HG02571 (cell line): ENCODE results near the gene THSD7B.

ENCODE experiments used
- ATAC-seq: cut with Tn5 transposase; IDR thresholded peaks from one replicate; pipeline ENCODE4 v1.9.1; 2021; ENCODE audit warnings: mild to moderate bottlenecking, moderate library complexity; ENCODE audit not compliant: unreplicated experiment

The THSD7B gene

GRCh38 chr2:137339051-137339450, 573.7 kb downstream of the THSD7B start:
- no peak for ATAC-seq

DNA sequence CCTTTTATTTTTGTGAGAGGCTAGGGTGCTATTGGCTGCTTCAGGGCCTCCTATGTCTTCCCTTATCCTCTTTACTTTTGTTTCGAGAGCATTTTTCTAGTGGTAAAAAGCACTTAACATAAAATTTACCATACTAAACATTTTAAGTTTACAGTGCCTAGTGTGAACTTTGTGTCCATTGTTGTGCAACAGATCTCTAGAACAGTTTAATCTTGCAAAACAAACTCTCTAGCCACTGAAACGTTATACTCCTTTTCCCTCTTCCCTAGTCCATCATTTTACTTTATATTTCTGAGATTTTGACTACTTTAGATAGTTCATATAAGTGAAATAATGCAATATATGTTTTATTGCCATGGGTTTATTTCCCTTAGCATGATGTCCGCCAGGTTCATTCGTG, 580.6 kb downstream of the THSD7B start:
- no peak for ATAC-seq

- no peak for ATAC-seq
Observed at GRCh38 chr2:137348301-137348700, 583.0 kb downstream of the THSD7B start.

DNA sequence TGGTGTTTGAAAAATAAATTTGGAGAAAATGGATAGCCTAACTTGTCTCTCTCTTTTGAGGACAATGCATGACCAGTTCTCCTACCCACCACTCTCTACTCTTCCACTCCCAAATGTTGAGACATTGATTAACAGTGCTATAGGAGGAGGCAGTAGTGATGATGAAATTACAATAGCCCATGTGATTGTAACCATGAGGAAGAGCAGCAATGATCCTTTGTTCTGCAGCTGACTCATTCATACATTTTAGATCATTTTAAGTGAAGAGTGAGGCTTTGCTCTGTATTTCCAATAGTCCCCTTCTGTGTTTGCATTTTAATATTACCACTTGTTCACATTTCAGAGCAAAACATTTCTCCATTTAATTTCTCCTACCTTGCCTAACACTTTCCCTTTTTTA, 592.3 kb downstream of the THSD7B start:
- no peak for ATAC-seq

GRCh38 chr2:137367361-137367760, 602.0 kb downstream of the THSD7B start:
- ATAC-seq: no peak

DNA sequence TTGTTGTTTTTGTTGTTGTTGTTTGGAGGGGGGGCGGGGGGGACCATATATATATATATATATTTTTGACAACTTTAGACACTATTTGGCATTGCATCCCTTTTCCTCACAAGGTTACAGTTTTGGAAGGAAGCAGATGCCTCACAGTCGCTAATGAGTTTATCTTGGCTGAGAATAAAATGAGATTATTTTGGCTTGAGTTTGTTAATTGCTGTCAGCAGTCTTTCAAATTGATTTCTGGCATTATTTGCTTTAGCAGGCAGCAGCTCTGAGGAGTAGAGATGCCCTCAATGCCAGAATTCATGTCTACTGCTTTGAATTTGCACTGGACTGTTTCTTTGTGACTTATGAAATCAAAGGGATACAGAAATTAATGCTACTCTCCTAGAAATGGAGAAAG, 603.8 kb downstream of the THSD7B start:
- no peak for ATAC-seq

DNA sequence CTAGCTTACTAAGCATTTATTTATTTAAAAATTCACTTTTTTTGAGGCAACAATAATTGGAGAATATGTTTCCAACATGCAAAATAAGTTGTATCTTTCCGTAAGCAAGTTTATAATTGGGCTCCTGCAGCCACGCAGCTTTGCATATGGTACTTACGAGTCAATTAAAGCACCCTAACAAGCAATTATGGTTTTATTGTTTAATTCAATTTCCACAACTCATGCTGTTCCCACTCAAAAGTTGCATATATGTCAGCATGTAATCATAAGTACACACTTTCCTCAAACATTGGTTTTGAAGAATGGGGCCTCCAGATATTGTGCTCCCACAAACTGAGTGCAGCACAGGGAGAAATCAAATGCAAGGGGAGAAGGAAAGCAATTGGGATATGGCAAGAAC, 613.8 kb downstream of the THSD7B start:
- no peak for ATAC-seq

- no peak for ATAC-seq
Observed at GRCh38 chr2:137380610-137381009, 615.3 kb downstream of the THSD7B start.

- no peak for ATAC-seq
Observed at GRCh38 chr2:137381731-137382130, 616.4 kb downstream of the THSD7B start.

- ATAC-seq: no peak
Observed at GRCh38 chr2:137383391-137383790, 618.0 kb downstream of the THSD7B start.

- no peak for ATAC-seq
Observed at GRCh38 chr2:137387044-137387443, 621.7 kb downstream of the THSD7B start.

DNA sequence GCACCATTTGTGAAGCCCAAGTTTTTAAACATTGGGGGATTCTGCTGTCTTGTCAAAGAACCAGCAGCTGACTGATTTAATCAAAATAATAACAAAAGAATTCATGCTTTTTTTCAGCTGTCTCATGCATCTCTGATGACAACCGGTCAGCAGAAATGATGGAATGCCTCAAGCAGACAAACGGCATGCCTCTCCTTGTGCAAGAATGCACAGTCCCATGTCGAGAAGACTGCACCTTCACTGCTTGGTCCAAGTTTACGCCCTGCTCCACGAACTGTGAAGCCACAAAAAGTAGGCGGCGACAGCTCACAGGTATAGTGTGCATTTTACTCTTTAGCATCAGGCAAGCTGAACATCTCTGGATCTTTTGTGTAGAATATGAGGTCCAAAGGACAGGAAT, 640.2 kb downstream of the THSD7B start:
- no peak for ATAC-seq

GRCh38 chr2:137411585-137411984, 646.2 kb downstream of the THSD7B start:
- ATAC-seq: no peak

DNA sequence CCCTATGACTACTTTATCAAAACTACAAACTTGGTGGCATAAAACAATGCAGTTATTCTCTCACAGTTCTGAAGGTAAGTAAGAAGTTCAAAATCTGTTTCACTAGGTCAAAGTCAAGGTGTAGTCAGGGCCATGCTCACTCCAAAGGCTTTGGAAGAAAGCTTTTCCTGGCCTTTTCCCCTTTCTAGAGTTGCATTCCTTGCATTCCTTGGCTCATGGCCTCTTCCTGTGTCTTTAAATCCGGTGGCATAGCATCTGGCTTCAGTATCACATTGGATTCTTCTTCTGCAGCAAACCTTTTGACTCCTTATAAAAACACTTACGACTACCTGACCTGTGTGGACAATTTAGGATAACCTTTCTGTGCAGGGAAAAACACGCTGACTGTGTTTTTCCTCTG, 655.4 kb downstream of the THSD7B start:
- no peak for ATAC-seq

DNA sequence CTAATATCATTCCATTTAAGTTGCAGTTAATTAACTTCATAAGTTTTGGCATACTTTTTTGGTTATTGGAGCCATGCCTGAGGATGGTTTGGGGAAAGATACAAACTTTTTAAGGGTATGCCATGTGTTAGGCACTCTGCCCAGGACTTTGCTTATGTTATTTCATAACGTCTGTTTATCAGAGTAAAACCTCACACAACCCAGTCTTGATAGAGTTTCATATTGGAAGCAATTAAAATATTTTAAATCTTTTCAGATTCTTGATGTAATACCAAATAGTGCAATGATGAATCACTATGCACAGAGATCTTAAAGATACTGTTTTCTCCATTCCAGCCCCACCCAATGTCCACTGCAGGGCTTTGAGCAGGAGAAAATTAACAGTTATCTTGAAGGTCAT, 669.8 kb downstream of the THSD7B start:
- ATAC-seq: no peak

DNA sequence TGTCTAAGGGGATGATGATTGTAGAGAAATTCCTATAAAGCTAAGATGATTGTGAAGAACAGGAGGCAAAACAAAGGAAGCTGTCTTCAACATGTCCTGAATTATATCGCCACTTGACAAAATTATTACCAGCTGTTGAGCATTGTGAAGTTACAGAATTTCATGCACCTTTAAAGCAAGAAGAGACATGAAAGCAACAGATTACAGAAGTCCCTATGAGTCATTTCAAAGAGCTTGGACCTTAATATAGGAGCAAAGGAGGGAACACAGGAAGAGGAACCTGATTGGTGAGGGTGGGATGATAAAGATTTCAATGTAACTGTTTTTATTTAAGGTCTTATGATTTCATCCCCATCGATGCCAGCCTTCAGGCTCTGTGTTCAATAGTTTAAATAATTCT, 672.0 kb downstream of the THSD7B start:
- ATAC-seq: no peak

GRCh38 chr2:137444970-137445369, 679.6 kb downstream of the THSD7B start:
- no peak for ATAC-seq

DNA sequence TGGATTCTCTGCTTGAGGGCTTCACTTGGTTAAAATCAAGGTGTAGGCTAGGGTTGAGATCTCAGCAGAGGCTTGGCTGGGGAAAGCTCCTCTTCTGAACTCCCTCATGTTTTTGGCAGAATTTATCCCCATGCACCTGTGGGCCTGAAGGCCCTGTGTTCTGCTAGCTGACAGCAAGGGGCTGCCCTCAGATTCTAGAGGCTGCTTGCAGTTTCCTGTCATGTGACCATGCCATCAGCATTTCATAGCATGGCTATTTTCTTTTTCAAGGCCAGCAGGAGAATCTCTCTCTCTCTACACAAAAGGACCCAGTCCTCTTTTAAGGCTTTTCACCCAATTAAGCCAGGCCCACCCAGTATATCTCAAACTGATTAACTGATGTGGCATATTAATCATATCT, 684.1 kb downstream of the THSD7B start:
- ATAC-seq: no peak

GRCh38 chr2:137454886-137455285, 689.5 kb downstream of the THSD7B start:
- ATAC-seq: no peak

GRCh38 chr2:137467246-137467862, 702.0 kb downstream of the THSD7B start:
- ATAC-seq: peak; percentile 75

DNA sequence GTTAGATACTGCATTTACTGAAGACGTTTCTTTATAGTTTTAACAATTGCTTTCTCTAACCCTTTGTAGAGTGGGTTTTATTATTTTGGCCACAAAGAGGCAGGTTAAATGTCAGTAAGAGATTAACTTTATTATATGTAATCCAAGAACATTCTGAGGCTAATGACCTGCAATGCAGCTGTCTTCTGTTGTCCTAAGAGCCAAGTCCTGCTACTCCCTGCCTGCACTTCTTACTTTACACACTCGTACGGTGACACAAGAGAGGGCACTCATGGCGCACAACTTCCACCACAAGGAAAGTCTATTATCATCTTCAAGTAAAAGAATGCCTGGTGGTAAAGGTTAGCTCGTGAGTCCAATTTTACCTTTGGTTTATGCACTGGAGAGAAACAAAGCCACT, 727.9 kb downstream of the THSD7B start:
- no peak for ATAC-seq

GRCh38 chr2:137500599-137500998, 735.3 kb downstream of the THSD7B start:
- ATAC-seq: no peak

- ATAC-seq: no peak
Observed at GRCh38 chr2:137507237-137507636, 741.9 kb downstream of the THSD7B start.
